GM21360 (cell line): ENCODE measurements around the gene PLEKHM1.

Experiments
- ATAC-seq: cut with Tn5 transposase; IDR thresholded peaks from one replicate; pipeline ENCODE4 v1.9.1; 2021; ENCODE audit warnings: mild to moderate bottlenecking, moderate library complexity; ENCODE audit not compliant: unreplicated experiment

PLEKHM1 gene

GRCh38 chr17:45428931-45429338, 61.6 kb downstream of the PLEKHM1 start:
- ATAC-seq, result no peak

GRCh38 chr17:45428050-45428617, 62.4 kb downstream of the PLEKHM1 start:
- ATAC-seq, result peak; percentile 33

- ATAC-seq, result no peak
These were observed 63.2 kb downstream of the PLEKHM1 start for GRCh38 chr17:45427181-45427835.

GRCh38 chr17:45426561-45426960, 64.0 kb downstream of the PLEKHM1 start:
- ATAC-seq, result no peak

- no peak for ATAC-seq
These were observed 64.5 kb downstream of the PLEKHM1 start for GRCh38 chr17:45425984-45426413.

- ATAC-seq, result no peak
These were observed 65.2 kb downstream of the PLEKHM1 start for GRCh38 chr17:45425125-45425983.

GRCh38 chr17:45424769-45425124, 65.8 kb downstream of the PLEKHM1 start:
- ATAC-seq, result no peak

- ATAC-seq, result no peak
These were observed 66.6 kb downstream of the PLEKHM1 start for GRCh38 chr17:45423975-45424335.

- no peak for ATAC-seq
These were observed 67.1 kb downstream of the PLEKHM1 start for GRCh38 chr17:45423304-45423974.

GRCh38 chr17:45414990-45415881, 75.3 kb downstream of the PLEKHM1 start:
- no peak for ATAC-seq

- ATAC-seq, result no peak
These were observed 77.0 kb downstream of the PLEKHM1 start for GRCh38 chr17:45413498-45413923.

- no peak for ATAC-seq
These were observed 79.0 kb downstream of the PLEKHM1 start for GRCh38 chr17:45411348-45412105.

GRCh38 chr17:45410144-45411091, 80.1 kb downstream of the PLEKHM1 start:
- no peak for ATAC-seq

GRCh38 chr17:45409659-45410076, 80.9 kb downstream of the PLEKHM1 start:
- ATAC-seq, result no peak

- no peak for ATAC-seq
These were observed 81.7 kb downstream of the PLEKHM1 start for GRCh38 chr17:45408611-45409421.

- no peak for ATAC-seq
These were observed 84.4 kb downstream of the PLEKHM1 start for GRCh38 chr17:45406107-45406506.

GRCh38 chr17:45405250-45406086, 85.1 kb downstream of the PLEKHM1 start:
- no peak for ATAC-seq
